ENCODE measurements around the gene ADAMTS16.
A peak's percentile ranks its signal among the peaks of the same experiment; 100 is the strongest.

Gene ADAMTS16

GRCh38 chr5:5140479-5141338 lies 579 bp downstream of the ADAMTS16 start:
- peak overlapping the region; percentile 1; the same call in 1 of the 2 replicates for H3K4me3 ChIP-seq (ENCODE audit: low read depth, low read length)
- TF ChIP-seq, protein P1, sequence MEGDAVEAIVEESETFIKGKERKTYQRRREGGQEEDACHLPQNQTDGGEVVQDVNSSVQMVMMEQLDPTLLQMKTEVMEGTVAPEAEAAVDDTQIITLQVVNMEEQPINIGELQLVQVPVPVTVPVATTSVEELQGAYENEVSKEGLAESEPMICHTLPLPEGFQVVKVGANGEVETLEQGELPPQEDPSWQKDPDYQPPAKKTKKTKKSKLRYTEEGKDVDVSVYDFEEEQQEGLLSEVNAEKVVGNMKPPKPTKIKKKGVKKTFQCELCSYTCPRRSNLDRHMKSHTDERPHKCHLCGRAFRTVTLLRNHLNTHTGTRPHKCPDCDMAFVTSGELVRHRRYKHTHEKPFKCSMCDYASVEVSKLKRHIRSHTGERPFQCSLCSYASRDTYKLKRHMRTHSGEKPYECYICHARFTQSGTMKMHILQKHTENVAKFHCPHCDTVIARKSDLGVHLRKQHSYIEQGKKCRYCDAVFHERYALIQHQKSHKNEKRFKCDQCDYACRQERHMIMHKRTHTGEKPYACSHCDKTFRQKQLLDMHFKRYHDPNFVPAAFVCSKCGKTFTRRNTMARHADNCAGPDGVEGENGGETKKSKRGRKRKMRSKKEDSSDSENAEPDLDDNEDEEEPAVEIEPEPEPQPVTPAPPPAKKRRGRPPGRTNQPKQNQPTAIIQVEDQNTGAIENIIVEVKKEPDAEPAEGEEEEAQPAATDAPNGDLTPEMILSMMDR (IDR thresholded peaks at IDR 0.05; ENCODE audit: low read depth, low read length) = no peak

DNA sequence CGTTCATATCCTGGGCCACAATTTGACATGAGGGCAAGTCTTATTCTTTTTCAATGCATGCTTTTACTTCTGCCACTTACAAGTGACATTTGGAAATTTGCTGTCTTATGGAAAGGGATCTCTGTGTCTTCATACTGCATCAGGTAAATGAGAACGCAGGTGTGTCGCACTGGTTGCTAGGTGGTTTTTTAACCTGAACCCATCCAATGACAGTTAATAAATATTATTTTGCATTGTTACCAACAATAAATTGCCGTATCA lies 1.1 kb downstream of the ADAMTS16 start:
- no peaks in the 10 kb centered on the region for H3K36me3 ChIP-seq

More at GRCh38 chr5:5140479-5141338, 579 bp downstream of the ADAMTS16 start:
- no peaks in the 10 kb centered on the region for H3K36me3 ChIP-seq
- H3K9me3 ChIP-seq (ENCODE audit: severe bottlenecking) = no peaks in the 10 kb centered on the region
- DNase-seq = no peak
- H3K27me3 ChIP-seq (ENCODE audit: insufficient read depth, low read depth, severe bottlenecking) = peaks cover 77% of the 10 kb centered on the region
- H3K27ac ChIP-seq = no peak overlapping the region

GRCh38 chr5:5141625-5142525 lies 1.7 kb downstream of the ADAMTS16 start:
- Histone ChIP-seq H3K4me3 (ENCODE audit: low read depth, low read length) (no peak overlapping the region), H3K27ac (no peak overlapping the region)
- peak; percentile 55 for DNase-seq

More for the DNA sequence above, 1.1 kb downstream of the ADAMTS16 start:
- Histone ChIP-seq H3K4me3 (ENCODE audit: low read depth, low read length) (no peak overlapping the region), H3K27me3 (ENCODE audit: insufficient read depth, low read depth, severe bottlenecking) (peaks cover 77% of the 10 kb centered on the region), H3K27ac (no peak overlapping the region), H3K9me3 (ENCODE audit: severe bottlenecking) (no peaks in the 10 kb centered on the region)
- DNase-seq = no peak
- TF ChIP-seq, protein P1 (IDR thresholded peaks at IDR 0.05; ENCODE audit: low read depth, low read length) = no peak

GRCh38 chr5:5144441-5144840 lies 4.3 kb downstream of the ADAMTS16 start:
- TF ChIP-seq, protein P1 (IDR thresholded peaks at IDR 0.05; ENCODE audit: low read depth, low read length) = no peak
- no peaks in the 10 kb centered on the region for H3K36me3 ChIP-seq
- H3K27me3 ChIP-seq (ENCODE audit: insufficient read depth, low read depth, severe bottlenecking) = peaks cover 83% of the 10 kb centered on the region
- DNase-seq = no peak
- no peak overlapping the region for H3K4me3 ChIP-seq (ENCODE audit: low read depth, low read length)
- no peaks in the 10 kb centered on the region for H3K9me3 ChIP-seq (ENCODE audit: severe bottlenecking)
- H3K27ac ChIP-seq = no peak overlapping the region

More at GRCh38 chr5:5141625-5142525, 1.7 kb downstream of the ADAMTS16 start:
- Histone ChIP-seq H3K9me3 (ENCODE audit: severe bottlenecking) (no peaks in the 10 kb centered on the region), H3K27me3 (ENCODE audit: insufficient read depth, low read depth, severe bottlenecking) (peaks cover 77% of the 10 kb centered on the region), H3K36me3 (no peaks in the 10 kb centered on the region)
- TF ChIP-seq, protein P1 (IDR thresholded peaks at IDR 0.05; ENCODE audit: low read depth, low read length) = peak; percentile 30; the same call in 1 of the 2 replicates

- Histone ChIP-seq H3K36me3 (no peaks in the 10 kb centered on the region), H3K27ac (no peak overlapping the region), H3K4me3 (ENCODE audit: low read depth, low read length) (no peak overlapping the region), H3K9me3 (ENCODE audit: severe bottlenecking) (peaks cover 4% of the 10 kb centered on the region), H3K27me3 (ENCODE audit: insufficient read depth, low read depth, severe bottlenecking) (peaks cover 79% of the 10 kb centered on the region)
- DNase-seq = no peak
- TF ChIP-seq, protein P1 (IDR thresholded peaks at IDR 0.05; ENCODE audit: low read depth, low read length) = no peak
These were observed 5.8 kb downstream of the ADAMTS16 start for GRCh38 chr5:5145651-5146529.
